H9 (cell line): Measurements from ENCODE around the gene BAG1. TPM values are rescaled to one million over a fixed set of nuclear protein-coding genes. Genes with fewer than 3 reads are reported as not detected.

Experiments
- DNase-seq: peaks from one replicate; pipeline ENCODE4 v3.0.0-alpha.2; 2017
- H2AFZ ChIP-seq: one replicate; pipeline ENCODE4 v1.6.1; 2013; ENCODE audit warnings: mild to moderate bottlenecking, low read length, control low read depth, moderate library complexity
- H2AK5ac ChIP-seq: 2 replicates; pipeline ENCODE4 v1.6.1; 2013; ENCODE audit warnings: low read length, control low read depth, mixed read lengths; ENCODE audit not compliant: insufficient read length
- H2BK120ac ChIP-seq: one replicate; pipeline ENCODE4 v1.6.1; 2013; ENCODE audit warnings: low read depth, mild to moderate bottlenecking, low read length, control low read depth, inconsistent platforms; ENCODE audit not compliant: poor library complexity, severe bottlenecking
- H2BK12ac ChIP-seq: 2 replicates; pipeline ENCODE4 v1.6.1; 2013; ENCODE audit warnings: low read length, control low read depth, mixed read lengths, low read depth; ENCODE audit not compliant: insufficient read length
- H2BK15ac ChIP-seq: 2 replicates; pipeline ENCODE4 v1.6.1; 2013; ENCODE audit warnings: low read depth, low read length, control low read depth
- H2BK20ac ChIP-seq: one replicate; pipeline ENCODE4 v1.6.1; 2013; ENCODE audit warnings: low read depth, mild to moderate bottlenecking, low read length, control low read depth, inconsistent platforms; ENCODE audit not compliant: poor library complexity, severe bottlenecking
- H2BK5ac ChIP-seq: 2 replicates; pipeline ENCODE4 v1.6.1; 2013; ENCODE audit warnings: low read length, control low read depth, mixed read lengths; ENCODE audit not compliant: insufficient read length
- H3K14ac ChIP-seq: 2 replicates; pipeline ENCODE4 v1.6.1; 2013; ENCODE audit warnings: low read length, control low read depth; ENCODE audit not compliant: insufficient read depth
- H3K18ac ChIP-seq: 2 replicates; pipeline ENCODE4 v1.6.1; 2013; ENCODE audit warnings: low read depth, mild to moderate bottlenecking, mixed read lengths, low read length, control low read depth; ENCODE audit not compliant: insufficient read length
- H3K23ac ChIP-seq: 2 replicates; pipeline ENCODE4 v1.6.1; 2013; ENCODE audit warnings: low read length, control low read depth, mixed read lengths, low read depth; ENCODE audit not compliant: insufficient read length
- H3K23me2 ChIP-seq: 2 replicates; pipeline ENCODE4 v1.6.1; 2013; ENCODE audit warnings: low read depth, mild to moderate bottlenecking, mixed read lengths, low read length, control low read depth; ENCODE audit not compliant: insufficient read length, poor library complexity, severe bottlenecking
- H3K27ac ChIP-seq: 2 replicates; pipeline ENCODE4 v1.5.1; 2013; ENCODE audit warnings: low read length, control low read depth, mixed read lengths, low read depth; ENCODE audit not compliant: insufficient read length
- H3K27me3 ChIP-seq: 2 replicates; pipeline ENCODE4 v1.6.1; 2013; ENCODE audit warnings: low read length, control low read depth, inconsistent platforms; ENCODE audit not compliant: insufficient read depth
- H3K4ac ChIP-seq: 2 replicates; pipeline ENCODE4 v1.6.1; 2013; ENCODE audit warnings: low read depth, mild to moderate bottlenecking, control low read depth, inconsistent platforms, low read length, moderate library complexity
- H3K4me1 ChIP-seq: 2 replicates; pipeline ENCODE4 v1.6.1; 2013; ENCODE audit warnings: low read length, control low read depth, inconsistent platforms; ENCODE audit not compliant: insufficient read depth
- H3K4me2 ChIP-seq: 2 replicates; pipeline ENCODE4 v1.6.1; 2013; ENCODE audit warnings: low read length, control low read depth, mixed read lengths; ENCODE audit not compliant: insufficient read length, insufficient read depth
- H3K56ac ChIP-seq: 2 replicates; pipeline ENCODE4 v1.6.1; 2013; ENCODE audit warnings: low read depth, mild to moderate bottlenecking, mixed read lengths, low read length, control low read depth; ENCODE audit not compliant: insufficient read length
- H3K79me1 ChIP-seq: 2 replicates; pipeline ENCODE4 v1.6.1; 2013; ENCODE audit warnings: low read depth, mild to moderate bottlenecking, moderate library complexity, low read length, control low read depth, inconsistent platforms; ENCODE audit not compliant: insufficient read depth, poor library complexity, severe bottlenecking
- H3K79me2 ChIP-seq: 2 replicates; pipeline ENCODE4 v1.6.1; 2013; ENCODE audit warnings: low read length, control low read depth, inconsistent platforms; ENCODE audit not compliant: insufficient read depth
- H3K9ac ChIP-seq: 2 replicates; pipeline ENCODE4 v1.6.1; 2013; ENCODE audit warnings: low read length, control low read depth, mixed read lengths; ENCODE audit not compliant: insufficient read length; ENCODE audit errors: extremely low read depth
- H3K9me3 ChIP-seq: one replicate; pipeline ENCODE4 v1.6.1; 2013; ENCODE audit warnings: low read depth, low read length, inconsistent platforms; ENCODE audit not compliant: control insufficient read depth
- H3T11ph ChIP-seq: one replicate; pipeline ENCODE4 v1.6.1; 2013; ENCODE audit warnings: mild to moderate bottlenecking, low read length, control low read depth, inconsistent platforms
- H4K20me1 ChIP-seq: one replicate; pipeline ENCODE4 v1.6.1; 2013; ENCODE audit not compliant: control insufficient read depth, insufficient read length, insufficient read depth
- H4K5ac ChIP-seq: 2 replicates; pipeline ENCODE4 v1.6.1; 2013; ENCODE audit warnings: low read depth, mild to moderate bottlenecking, mixed read lengths, low read length, control low read depth; ENCODE audit not compliant: insufficient read length
- H4K8ac ChIP-seq: replicated peaks from 2 replicates; pipeline ENCODE4 v1.6.1; 2013; ENCODE audit warnings: low read length, control low read depth, mixed read lengths, low read depth; ENCODE audit not compliant: insufficient read length
- H4K91ac ChIP-seq: 2 replicates; pipeline ENCODE4 v1.6.1; 2013; ENCODE audit warnings: low read depth, mild to moderate bottlenecking, moderate library complexity, mixed read lengths, low read length, control low read depth; ENCODE audit not compliant: insufficient read length
- H3K27ac Mint-ChIP-seq, 3 experiments: 2 replicates in 2 of 3; 3 replicates in 1 of 3; pipeline ENCODE4 v1.8.0; 2020 to 2021; ENCODE audit warnings: mixed read lengths in 3 of 3, mild to moderate bottlenecking in 1 of 3, moderate library complexity in 1 of 3
- H3K27me3 Mint-ChIP-seq: 2 replicates; pipeline ENCODE4 v1.8.0; 2021; ENCODE audit warnings: low read depth, mild to moderate bottlenecking, moderate library complexity, mixed read lengths
- H3K36me3 Mint-ChIP-seq, 3 experiments: 2 replicates in 2 of 3; 3 replicates in 1 of 3; pipeline ENCODE4 v1.8.0; 2020 to 2021; ENCODE audit warnings: low read depth in 3 of 3, mixed read lengths in 3 of 3; ENCODE audit not compliant: insufficient read depth in 1 of 3
- H3K4me1 Mint-ChIP-seq, 2 experiments: 2 replicates each; pipeline ENCODE4 v1.8.0; 2020; ENCODE audit warnings: mixed read lengths in 2 of 2
- H3K4me3 Mint-ChIP-seq, 2 experiments: 2 replicates in 1 of 2; 3 replicates in 1 of 2; pipeline ENCODE4 v1.8.0; 2020 to 2021; ENCODE audit warnings: mild to moderate bottlenecking in 2 of 2, mixed read lengths in 2 of 2, moderate library complexity in 1 of 2
- H3K9me3 Mint-ChIP-seq, 2 experiments: 2 replicates in 1 of 2; 3 replicates in 1 of 2; pipeline ENCODE4 v1.8.0; 2020; ENCODE audit warnings: mild to moderate bottlenecking in 2 of 2, mixed read lengths in 2 of 2, moderate library complexity in 1 of 2
- WGBS: extraction: QIAGEN DNeasy Blood & Tissue Kit; methylation state at CpG from one replicate; pipeline ENCODE4 v1.1.7; 2013; ENCODE audit warnings: missing lambda C conversion rate, low lambda C conversion rate, mixed read lengths; ENCODE audit not compliant: insufficient read length; ENCODE audit errors: extremely low coverage; 5-methylcytosine and 5-hydroxymethylcytosine counted together
- total RNA-seq: library from RNA; stranded (reverse); gene quantifications from 2 replicates; pipeline ENCODE4 v1.2.1, GENCODE V29; 2021
- TF ChIP-seq, protein P1 (sequence below): fragments of 200-600 bp; sonication (generic); conservative IDR thresholded peaks from 3 replicates; pipeline ENCODE4 v1.8.0; 2021; ENCODE audit warnings: antibody characterized with exemption, mild to moderate bottlenecking

Gene BAG1
- total RNA-seq, 1 experiment from 2014 or later = 66.4 TPM

DNA sequence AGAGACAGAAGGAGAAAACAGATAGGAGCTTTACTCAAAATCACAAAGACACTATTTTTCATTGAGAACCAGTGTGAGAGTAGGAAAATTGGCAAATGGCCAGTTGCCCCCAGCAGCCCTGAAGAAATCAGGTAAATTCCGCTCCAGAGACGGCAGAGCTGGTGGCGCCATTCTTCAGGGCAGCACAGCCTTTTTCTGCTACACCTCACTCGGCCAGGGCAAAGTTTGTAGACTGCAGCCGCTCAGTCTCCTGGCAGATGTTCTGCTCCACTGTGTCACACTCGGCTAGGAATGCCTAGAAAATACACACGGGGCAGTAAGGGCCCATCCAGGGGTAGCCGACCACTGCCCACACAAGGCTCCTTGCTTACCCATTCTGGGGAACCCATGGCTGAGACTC lies 9.5 kb downstream of the BAG1 start:
- WGBS = no CpG with 5 or more reads among the region's 8 CpGs
- no peak overlapping the region for H2BK120ac ChIP-seq
- no peak overlapping the region for H2AK5ac ChIP-seq
- no peak for DNase-seq
- no peaks in the 10 kb centered on the region for H3K79me2 ChIP-seq
- H3K23me2 ChIP-seq = no peaks in the 10 kb centered on the region
- H3K4me1 Mint-ChIP-seq = no peaks in the 10 kb centered on the region
- no peaks in the 10 kb centered on the region for H3K4me1 ChIP-seq
- H3K27ac Mint-ChIP-seq = no peak overlapping the region
- TF ChIP-seq, protein P1, sequence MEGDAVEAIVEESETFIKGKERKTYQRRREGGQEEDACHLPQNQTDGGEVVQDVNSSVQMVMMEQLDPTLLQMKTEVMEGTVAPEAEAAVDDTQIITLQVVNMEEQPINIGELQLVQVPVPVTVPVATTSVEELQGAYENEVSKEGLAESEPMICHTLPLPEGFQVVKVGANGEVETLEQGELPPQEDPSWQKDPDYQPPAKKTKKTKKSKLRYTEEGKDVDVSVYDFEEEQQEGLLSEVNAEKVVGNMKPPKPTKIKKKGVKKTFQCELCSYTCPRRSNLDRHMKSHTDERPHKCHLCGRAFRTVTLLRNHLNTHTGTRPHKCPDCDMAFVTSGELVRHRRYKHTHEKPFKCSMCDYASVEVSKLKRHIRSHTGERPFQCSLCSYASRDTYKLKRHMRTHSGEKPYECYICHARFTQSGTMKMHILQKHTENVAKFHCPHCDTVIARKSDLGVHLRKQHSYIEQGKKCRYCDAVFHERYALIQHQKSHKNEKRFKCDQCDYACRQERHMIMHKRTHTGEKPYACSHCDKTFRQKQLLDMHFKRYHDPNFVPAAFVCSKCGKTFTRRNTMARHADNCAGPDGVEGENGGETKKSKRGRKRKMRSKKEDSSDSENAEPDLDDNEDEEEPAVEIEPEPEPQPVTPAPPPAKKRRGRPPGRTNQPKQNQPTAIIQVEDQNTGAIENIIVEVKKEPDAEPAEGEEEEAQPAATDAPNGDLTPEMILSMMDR = no peak
- no peak overlapping the region for H3K4me3 Mint-ChIP-seq
- H2BK20ac ChIP-seq = no peak overlapping the region
- no peaks in the 10 kb centered on the region for H3K79me1 ChIP-seq
- peaks cover 45 to 76% (median 58%) of the 10 kb centered on the region in 3 experiments for H3K36me3 Mint-ChIP-seq
- H2BK5ac ChIP-seq = no peak overlapping the region
- no peak overlapping the region for H3K9ac ChIP-seq
- no peak overlapping the region for H3K23ac ChIP-seq
- H4K8ac ChIP-seq = no peak overlapping the region
- no peak overlapping the region for H3K14ac ChIP-seq
- H2BK12ac ChIP-seq = no peak overlapping the region
- H3K56ac ChIP-seq = no peak overlapping the region
- H2BK15ac ChIP-seq = no peak overlapping the region
- no peaks in the 10 kb centered on the region; a peak in 1 of 5 replicates for H3K9me3 Mint-ChIP-seq
- H3K18ac ChIP-seq = no peak overlapping the region
- no peak overlapping the region for H2AFZ ChIP-seq
- H3K4me2 ChIP-seq = no peak overlapping the region
- no peaks in the 10 kb centered on the region for H3K27me3 Mint-ChIP-seq
- H3K27me3 ChIP-seq = no peaks in the 10 kb centered on the region
- H4K20me1 ChIP-seq = no peaks in the 10 kb centered on the region
- no peaks in the 10 kb centered on the region for H3K9me3 ChIP-seq
- H3K27ac ChIP-seq = no peak overlapping the region
- H3K4ac ChIP-seq = no peak overlapping the region
- H3T11ph ChIP-seq = no peak overlapping the region
- H4K91ac ChIP-seq = no peak overlapping the region
- no peak overlapping the region for H4K5ac ChIP-seq
